Activated T-helper 2 cell treated with anti-CD3 and anti-CD28 coated beads, Interferon-gamma antibody, Interleukin-2, Interleukin-4, amounts not matched to agents 10 μg/mL and 5 μg/mL and 100 μg/mL, durations not matched to agents 14 hours and 24 hours and 36 hours (primary cell): ENCODE measurements around the gene NKAIN1. TPM values are rescaled to one million over a fixed set of nuclear protein-coding genes. Genes with fewer than 3 reads are reported as not detected.

Experiments
- DNase-seq: peaks from one replicate; pipeline ENCODE4 v3.0.0; 2021; ENCODE audit warnings: low spot score
- H3K27ac Mint-ChIP-seq: one replicate; pipeline ENCODE4 v1.8.0; 2021; ENCODE audit warnings: mixed read lengths
- H3K27me3 Mint-ChIP-seq: one replicate; pipeline ENCODE4 v1.8.0; 2021; ENCODE audit warnings: low read depth, mixed read lengths
- H3K36me3 Mint-ChIP-seq: one replicate; pipeline ENCODE4 v1.8.0; 2021; ENCODE audit warnings: low read depth, mixed read lengths
- H3K4me1 Mint-ChIP-seq: one replicate; pipeline ENCODE4 v1.8.0; 2021; ENCODE audit warnings: low read depth, mixed read lengths
- H3K4me3 Mint-ChIP-seq: one replicate; pipeline ENCODE4 v1.8.0; 2021; ENCODE audit warnings: low read depth, mild to moderate bottlenecking, moderate library complexity, mixed read lengths
- H3K9me3 Mint-ChIP-seq: one replicate; pipeline ENCODE4 v1.8.0; 2021; ENCODE audit warnings: mixed read lengths
- intact Hi-C: fragments of 100-400 bp; cut with micrococcal nuclease; formaldehyde crosslinking; loops from one replicate; pipeline ENCODE4 v1.15.1; 2023
- total RNA-seq: library from RNA; stranded (reverse); gene quantifications from 2 replicates; pipeline ENCODE4 v1.2.3, GENCODE V29; 2022

Gene NKAIN1
- total RNA-seq, 1 donor from 2014 or later, result not detected

DNA sequence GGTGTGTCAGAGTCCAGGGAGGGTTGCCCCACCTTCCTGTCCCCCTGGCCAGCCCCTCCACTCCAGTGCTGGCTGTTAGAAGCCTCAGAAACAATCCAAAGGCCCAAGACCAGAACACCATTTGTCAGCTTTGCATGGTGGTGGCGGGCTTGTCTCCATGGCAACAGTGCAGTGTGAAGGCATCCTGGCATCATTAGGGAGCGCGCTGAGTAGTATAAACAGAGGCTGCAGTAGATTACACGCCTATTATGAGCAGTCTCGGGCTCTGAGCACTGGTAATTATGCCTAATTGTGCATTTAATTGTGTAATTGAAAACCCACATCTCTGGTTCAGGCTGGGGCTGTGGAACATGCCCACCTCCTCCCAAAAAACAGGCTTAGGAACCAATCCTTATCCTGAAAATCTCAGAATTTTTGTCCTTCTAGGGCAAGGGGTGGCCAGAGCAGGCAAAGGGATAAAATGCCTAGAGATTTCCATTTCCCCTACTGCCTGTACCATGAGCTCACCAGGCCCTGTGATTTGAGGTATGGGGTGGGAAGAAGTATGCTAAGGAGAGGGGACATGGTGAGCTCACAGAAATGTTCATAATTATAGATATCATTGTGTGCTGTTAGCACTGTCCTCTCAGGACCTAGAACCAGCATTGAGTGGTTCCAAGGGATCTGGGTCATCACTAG lies 11.7 kb downstream of the NKAIN1 start:
- H3K27ac Mint-ChIP-seq, result no peak overlapping the region
- H3K9me3 Mint-ChIP-seq, result no peaks in the 10 kb centered on the region
- no peak overlapping the region for H3K4me3 Mint-ChIP-seq
- DNase-seq, result no peak
- H3K27me3 Mint-ChIP-seq, result peaks cover 1% of the 10 kb centered on the region
- H3K4me1 Mint-ChIP-seq, result no peaks in the 10 kb centered on the region
- no peaks in the 10 kb centered on the region for H3K36me3 Mint-ChIP-seq
- intact Hi-C loops, result no loop called here

DNA sequence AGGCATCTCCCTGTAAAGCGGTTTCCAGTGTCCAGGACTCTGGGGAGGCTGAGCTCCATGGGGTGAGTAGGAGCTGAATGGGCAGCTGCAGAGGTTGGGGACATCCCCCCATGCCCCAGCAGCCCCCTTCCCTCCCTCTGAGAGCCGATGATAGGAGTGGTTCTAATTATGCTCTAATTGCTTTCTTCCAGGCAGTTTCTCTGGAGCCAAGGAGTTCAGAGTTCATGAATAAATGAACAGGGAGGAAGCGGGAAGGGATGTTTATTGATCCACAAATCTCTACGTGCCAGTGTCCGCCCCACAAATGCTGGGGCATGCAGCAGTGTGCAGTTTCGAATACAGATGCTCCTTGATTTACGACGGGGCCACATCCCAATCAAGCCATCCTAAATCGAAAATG lies 15.6 kb downstream of the NKAIN1 start:
- Mint-ChIP-seq H3K4me3 (no peak overlapping the region), H3K9me3 (no peaks in the 10 kb centered on the region), H3K36me3 (no peaks in the 10 kb centered on the region), H3K27ac (no peak overlapping the region), H3K27me3 (peaks cover 1% of the 10 kb centered on the region), H3K4me1 (no peaks in the 10 kb centered on the region)
- intact Hi-C loops, result no loop called here
- no peak for DNase-seq

DNA sequence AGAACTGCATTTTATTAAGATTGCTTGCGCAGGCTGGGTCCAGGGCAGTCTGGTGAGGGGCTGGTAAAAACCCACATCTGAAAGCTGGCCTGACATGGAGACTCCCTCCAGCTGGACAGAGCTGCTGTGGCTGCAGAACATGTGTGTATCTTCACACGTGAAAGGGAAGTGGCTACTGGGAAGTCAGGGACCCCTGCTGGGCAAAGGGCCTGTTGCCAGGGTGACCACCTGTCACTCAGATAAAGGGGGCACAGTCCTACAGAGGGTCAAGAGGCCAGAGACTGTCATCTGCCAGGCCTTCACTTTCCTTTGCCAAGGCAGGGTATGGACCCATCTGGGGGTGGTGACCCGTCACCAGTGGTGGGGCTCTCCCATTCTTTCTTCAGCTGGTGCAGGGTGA lies 17.5 kb downstream of the NKAIN1 start:
- no peak for DNase-seq
- peaks cover 1% of the 10 kb centered on the region for H3K27me3 Mint-ChIP-seq
- H3K4me3 Mint-ChIP-seq, result no peak overlapping the region
- H3K4me1 Mint-ChIP-seq, result no peaks in the 10 kb centered on the region
- H3K9me3 Mint-ChIP-seq, result no peaks in the 10 kb centered on the region
- H3K36me3 Mint-ChIP-seq, result no peaks in the 10 kb centered on the region
- no peak overlapping the region for H3K27ac Mint-ChIP-seq
- intact Hi-C loops, result no loop called here

DNA sequence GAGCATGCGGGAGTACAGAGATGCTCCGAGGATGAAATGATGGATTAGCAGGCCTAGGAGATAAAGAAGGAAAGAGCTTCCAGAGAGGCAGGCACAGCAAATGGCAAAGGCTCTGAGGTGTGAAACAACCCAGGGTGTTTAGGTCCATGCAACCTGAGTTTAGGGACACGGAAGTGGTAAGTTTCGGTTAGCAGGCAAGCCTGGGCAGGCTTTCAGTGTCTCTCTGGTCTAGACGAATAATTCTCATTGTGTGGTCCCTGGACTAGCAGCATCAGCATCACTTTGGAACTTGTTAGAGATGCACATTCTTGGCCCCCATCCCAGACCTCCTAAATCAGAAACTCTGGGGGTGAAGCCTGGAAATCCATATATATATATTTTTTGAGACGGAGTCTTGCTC lies 18.6 kb downstream of the NKAIN1 start:
- Mint-ChIP-seq H3K4me1 (no peaks in the 10 kb centered on the region), H3K27ac (no peak overlapping the region), H3K36me3 (no peaks in the 10 kb centered on the region), H3K9me3 (no peaks in the 10 kb centered on the region), H3K27me3 (peaks cover under 1% of the 10 kb centered on the region), H3K4me3 (no peak overlapping the region)
- no peak for DNase-seq
- intact Hi-C loops, result no loop called here

DNA sequence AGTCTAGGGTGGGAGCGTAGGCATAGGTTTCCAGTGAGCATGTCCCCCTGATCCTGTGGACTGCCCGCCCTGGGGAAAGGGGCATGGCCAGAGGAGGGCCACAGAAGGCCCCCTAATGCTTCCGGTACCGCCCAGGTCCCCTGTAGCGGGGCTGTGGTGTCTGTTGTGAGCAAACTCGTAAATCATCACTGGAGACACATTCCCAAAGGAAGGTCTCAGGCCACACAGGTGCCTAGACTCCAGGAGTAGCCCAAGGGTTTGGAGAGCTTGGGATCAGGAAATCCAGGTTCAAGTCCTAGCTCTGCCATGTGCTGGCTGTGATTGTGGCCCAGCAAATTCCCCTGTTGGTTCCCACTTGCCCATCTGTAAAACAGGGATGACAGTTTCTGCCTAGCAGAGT lies 20.2 kb downstream of the NKAIN1 start:
- H3K4me3 Mint-ChIP-seq, result no peak overlapping the region
- H3K9me3 Mint-ChIP-seq, result no peaks in the 10 kb centered on the region
- DNase-seq, result no peak
- no peaks in the 10 kb centered on the region for H3K4me1 Mint-ChIP-seq
- no peak overlapping the region for H3K27ac Mint-ChIP-seq
- intact Hi-C loops, result no loop called here
- no peaks in the 10 kb centered on the region for H3K36me3 Mint-ChIP-seq
- H3K27me3 Mint-ChIP-seq, result peaks cover 1% of the 10 kb centered on the region

DNA sequence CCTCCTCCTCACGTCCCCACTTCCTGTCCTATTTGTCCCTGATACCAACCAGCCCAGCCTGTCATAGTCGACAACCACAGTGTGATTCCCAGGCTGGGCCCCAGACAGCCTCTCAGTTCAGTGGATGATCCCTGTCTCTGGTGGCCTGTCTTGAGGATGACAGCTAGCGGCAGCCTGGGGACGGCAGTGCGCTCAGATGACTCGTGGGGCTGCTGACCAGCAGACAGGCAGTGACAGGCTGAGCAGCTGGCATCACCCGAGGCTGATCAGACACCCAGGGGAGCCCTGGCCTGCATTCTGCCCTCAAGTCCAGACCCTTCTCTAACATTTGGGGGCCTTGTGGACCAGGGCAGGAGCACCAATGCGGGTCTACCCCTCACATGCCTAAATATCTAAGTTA lies 21.0 kb downstream of the NKAIN1 start:
- intact Hi-C loops, result no loop called here
- H3K27me3 Mint-ChIP-seq, result peaks cover 3% of the 10 kb centered on the region
- no peaks in the 10 kb centered on the region for H3K36me3 Mint-ChIP-seq

DNA sequence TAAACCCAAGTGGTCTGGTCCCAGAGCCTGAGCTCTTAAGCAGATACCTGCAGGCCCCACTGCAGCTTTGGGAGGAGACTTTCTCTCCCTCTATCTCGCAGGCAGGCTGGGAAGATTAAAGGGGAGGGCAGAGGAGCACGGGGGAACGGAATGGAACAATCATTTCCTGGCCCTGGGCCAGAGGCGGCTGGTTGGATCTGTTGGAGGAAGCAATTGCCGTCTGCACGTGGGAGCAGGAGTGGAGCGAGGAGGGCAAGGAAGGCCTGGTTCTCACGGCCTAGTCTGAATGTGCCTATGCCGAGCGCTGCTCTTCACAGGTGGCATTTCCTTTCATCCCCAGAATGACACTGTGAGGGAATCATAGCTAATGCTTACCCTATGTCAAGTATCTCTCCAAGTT lies 23.7 kb downstream of the NKAIN1 start:
- Mint-ChIP-seq H3K36me3 (no peaks in the 10 kb centered on the region), H3K9me3 (no peaks in the 10 kb centered on the region), H3K27me3 (peaks cover 3% of the 10 kb centered on the region), H3K4me3 (no peak overlapping the region), H3K4me1 (no peaks in the 10 kb centered on the region), H3K27ac (no peak overlapping the region)
- intact Hi-C loops, result no loop called here
- no peak for DNase-seq

More for the DNA sequence above, 21.0 kb downstream of the NKAIN1 start:
- no peak for DNase-seq
- Mint-ChIP-seq H3K27ac (no peak overlapping the region), H3K9me3 (no peaks in the 10 kb centered on the region), H3K4me1 (no peaks in the 10 kb centered on the region), H3K4me3 (no peak overlapping the region)

DNA sequence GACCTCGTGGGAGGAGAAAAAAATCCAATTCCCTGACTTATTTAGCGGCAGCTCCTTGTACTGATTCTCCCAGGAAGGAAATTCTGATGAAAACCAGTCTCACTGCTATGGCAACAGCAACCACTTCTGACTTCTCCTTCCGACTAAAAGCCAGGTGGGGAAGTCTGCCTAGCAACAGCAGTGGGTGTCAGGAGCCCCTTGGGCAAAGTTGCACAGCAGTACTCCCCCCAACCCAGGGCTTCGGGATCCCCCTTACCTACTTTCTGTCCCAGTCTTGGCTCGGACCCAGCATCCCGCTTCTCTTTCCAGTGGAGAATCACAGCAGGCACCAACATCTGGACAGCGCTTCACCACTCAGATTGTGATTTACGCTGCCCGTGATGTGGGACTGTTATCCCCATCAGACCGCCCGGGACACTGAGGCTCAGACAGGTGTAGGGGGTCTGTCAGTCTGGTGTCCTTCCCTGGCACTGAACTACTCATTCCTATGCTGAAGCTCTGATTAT lies 24.6 kb downstream of the NKAIN1 start:
- intact Hi-C loops, result no loop called here
- no peaks in the 10 kb centered on the region for H3K4me1 Mint-ChIP-seq
- no peak overlapping the region for H3K4me3 Mint-ChIP-seq
- H3K27me3 Mint-ChIP-seq, result peaks cover 3% of the 10 kb centered on the region
- no peak overlapping the region for H3K27ac Mint-ChIP-seq
- H3K36me3 Mint-ChIP-seq, result no peaks in the 10 kb centered on the region
- no peak for DNase-seq
- no peaks in the 10 kb centered on the region for H3K9me3 Mint-ChIP-seq

DNA sequence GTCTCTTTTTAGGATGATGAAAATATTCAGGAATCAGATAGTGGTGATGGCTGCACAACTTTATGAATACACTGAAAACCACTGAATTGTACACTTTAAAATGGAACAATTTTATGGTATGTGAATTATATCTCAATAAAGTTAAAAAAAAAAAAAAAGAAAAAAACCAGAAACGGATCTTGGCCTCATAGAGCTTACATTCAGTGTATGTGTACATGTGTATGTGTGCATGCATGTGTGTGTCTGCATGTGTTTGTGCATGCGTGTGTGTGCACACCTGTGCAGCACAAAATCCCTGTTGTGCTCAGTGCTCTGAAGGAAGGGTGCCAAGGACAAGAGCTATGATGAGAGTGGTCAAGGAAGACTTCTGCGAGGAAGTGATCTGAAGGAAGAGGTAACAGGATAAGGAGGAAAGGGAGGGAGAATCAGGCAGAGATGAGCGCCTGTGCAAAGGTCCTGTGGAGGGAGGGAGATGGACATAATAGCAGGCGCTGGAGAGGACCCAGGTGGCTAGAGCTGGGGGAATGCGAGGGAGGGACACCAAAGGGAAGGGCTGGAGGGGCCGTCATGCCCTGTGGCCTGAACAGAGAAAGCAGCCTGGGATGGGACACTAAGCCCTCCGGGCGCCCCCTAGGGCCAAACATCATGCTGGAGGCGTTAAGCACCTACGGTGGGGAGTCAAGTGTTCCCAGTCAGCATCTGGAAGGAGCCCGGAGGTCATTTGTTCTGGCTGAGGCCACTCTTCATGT lies 25.2 kb downstream of the NKAIN1 start:
- no peaks in the 10 kb centered on the region for H3K9me3 Mint-ChIP-seq
- peaks cover 3% of the 10 kb centered on the region for H3K27me3 Mint-ChIP-seq
- H3K4me1 Mint-ChIP-seq, result no peaks in the 10 kb centered on the region
- no peaks in the 10 kb centered on the region for H3K36me3 Mint-ChIP-seq
- no peak for DNase-seq
- intact Hi-C loops, result no loop called here
- H3K4me3 Mint-ChIP-seq, result no peak overlapping the region
- no peak overlapping the region for H3K27ac Mint-ChIP-seq

DNA sequence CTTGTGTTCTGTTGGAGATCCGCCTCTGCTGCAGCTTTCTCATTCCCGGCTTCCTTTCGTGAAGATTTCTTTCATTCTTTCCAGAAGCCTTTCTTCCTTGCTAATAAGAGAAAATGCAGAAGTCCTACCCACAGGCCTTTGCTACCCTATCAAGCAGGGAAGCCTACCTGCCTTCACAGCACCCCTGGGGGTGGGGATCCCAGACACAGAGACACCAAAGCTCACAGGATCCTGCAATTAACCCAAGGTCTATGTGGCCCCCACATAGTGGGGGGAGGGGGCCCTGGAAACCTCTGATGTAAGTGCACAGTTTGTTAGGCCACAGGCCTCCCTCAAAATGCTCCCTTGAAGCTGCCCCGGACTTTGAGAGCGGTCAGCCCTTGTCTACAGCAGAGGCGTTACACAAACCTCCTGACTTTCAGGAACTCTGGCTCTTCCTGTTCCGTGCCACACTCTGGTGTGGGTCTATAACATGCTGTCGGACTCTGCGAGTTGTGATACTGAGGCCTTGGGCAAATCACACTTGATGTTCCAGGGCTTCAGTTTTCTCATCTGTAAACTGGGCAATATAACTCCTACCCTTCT lies 31.2 kb downstream of the NKAIN1 start:
- intact Hi-C loops, result no loop called here
- Mint-ChIP-seq H3K27ac (no peak overlapping the region), H3K9me3 (no peaks in the 10 kb centered on the region)

DNA sequence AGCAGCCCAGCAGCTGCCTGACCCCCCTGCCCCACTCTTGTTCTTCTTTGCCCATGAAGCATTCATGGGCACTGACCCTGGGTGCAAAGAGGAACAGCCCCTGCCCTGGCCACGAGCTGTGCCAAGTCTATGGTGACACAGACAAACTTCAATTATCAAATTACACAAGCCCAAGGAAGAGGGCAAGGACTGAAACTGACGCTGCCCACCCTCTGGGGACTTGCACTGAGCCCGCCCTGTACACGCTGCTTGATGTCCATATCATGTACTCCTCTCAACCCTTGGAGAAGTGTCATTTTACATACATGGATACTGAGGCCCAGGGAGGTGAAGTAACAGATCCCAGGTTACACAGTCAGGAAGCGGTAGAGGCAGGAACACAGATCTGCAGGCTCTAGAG lies 32.1 kb downstream of the NKAIN1 start:
- Mint-ChIP-seq H3K4me1 (no peaks in the 10 kb centered on the region), H3K27me3 (no peaks in the 10 kb centered on the region), H3K4me3 (no peak overlapping the region), H3K36me3 (no peaks in the 10 kb centered on the region), H3K27ac (no peak overlapping the region), H3K9me3 (no peaks in the 10 kb centered on the region)
- no peak for DNase-seq
- intact Hi-C loops, result no loop called here

More for the DNA sequence above, 31.2 kb downstream of the NKAIN1 start:
- Mint-ChIP-seq H3K27me3 (no peaks in the 10 kb centered on the region), H3K4me3 (no peak overlapping the region), H3K4me1 (no peaks in the 10 kb centered on the region), H3K36me3 (no peaks in the 10 kb centered on the region)
- no peak for DNase-seq

DNA sequence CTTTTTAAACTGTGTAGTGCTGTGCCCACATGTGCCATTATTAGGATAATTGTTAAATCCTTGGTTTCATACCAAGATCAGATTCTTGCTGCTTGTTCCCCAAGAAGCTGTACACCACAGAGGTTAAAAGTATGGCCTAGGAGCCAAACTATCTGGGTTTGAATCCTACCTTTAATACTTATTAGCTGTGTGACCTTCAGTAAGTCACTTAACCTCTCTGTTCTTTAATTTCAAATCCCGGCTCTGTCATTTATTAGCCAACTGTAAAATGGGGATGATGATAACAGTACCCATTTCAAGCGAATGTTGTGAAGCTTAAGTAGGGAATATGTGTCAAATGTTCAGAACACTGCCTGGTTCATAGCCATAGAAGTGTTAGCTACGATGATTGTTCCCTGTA lies 32.6 kb downstream of the NKAIN1 start:
- DNase-seq, result no peak
- Mint-ChIP-seq H3K9me3 (no peaks in the 10 kb centered on the region), H3K4me1 (no peaks in the 10 kb centered on the region), H3K36me3 (no peaks in the 10 kb centered on the region), H3K27ac (no peak overlapping the region), H3K27me3 (no peaks in the 10 kb centered on the region), H3K4me3 (no peak overlapping the region)
- intact Hi-C loops, result no loop called here

DNA sequence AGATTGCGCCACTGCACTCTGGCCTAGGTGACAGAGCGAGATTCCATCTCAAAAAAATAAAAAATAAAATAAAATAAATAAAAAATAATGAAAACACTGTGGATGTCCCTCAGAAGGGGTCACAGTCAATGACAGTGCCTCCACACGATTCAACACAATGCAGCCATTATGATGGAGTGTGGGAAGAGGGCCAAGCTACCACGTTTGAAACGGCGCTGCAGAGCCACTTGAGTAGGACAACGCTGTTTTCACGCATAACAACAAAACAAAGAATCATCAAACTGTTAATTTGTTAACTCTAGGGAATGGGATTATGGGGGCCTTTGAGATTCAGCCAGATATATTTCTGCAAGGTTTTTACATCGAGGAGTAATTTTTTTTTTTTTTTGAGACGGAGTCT lies 36.5 kb downstream of the NKAIN1 start:
- H3K9me3 Mint-ChIP-seq, result no peaks in the 10 kb centered on the region
- no peak overlapping the region for H3K4me3 Mint-ChIP-seq
- intact Hi-C loops, result no loop called here
- H3K27me3 Mint-ChIP-seq, result no peaks in the 10 kb centered on the region
- DNase-seq, result no peak
- no peak overlapping the region for H3K27ac Mint-ChIP-seq
- no peaks in the 10 kb centered on the region for H3K4me1 Mint-ChIP-seq
- H3K36me3 Mint-ChIP-seq, result no peaks in the 10 kb centered on the region
